Cardiac muscle cell (in vitro differentiated cells and primary cell): Measurements from ENCODE around the gene MED6. TPM values are rescaled to one million over a fixed set of nuclear protein-coding genes. Genes with fewer than 3 reads are reported as not detected.

ENCODE experiments used
- DNase-seq, 2 donors: peaks; one replicate each; pipeline versions ENCODE4 v3.0.0 to v3.0.0-alpha.2; 2010 to 2017; ENCODE audit warnings: low read depth in 1 of 2, low spot score in 1 of 2
- H3K27ac ChIP-seq: fragments of 200-600 bp; sonication (generic); 2 replicates; pipeline ENCODE4 v1.5.1; 2016
- H3K27me3 ChIP-seq: fragments of 200-600 bp; sonication (generic); 2 replicates; pipeline ENCODE4 v1.6.0; 2016; ENCODE audit warnings: control low read depth
- H3K36me3 ChIP-seq: fragments of 200-600 bp; sonication (generic); 2 replicates; pipeline ENCODE4 v1.5.1; 2016; ENCODE audit warnings: control low read depth
- H3K4me1 ChIP-seq: fragments of 200-600 bp; sonication (generic); 2 replicates; pipeline ENCODE4 v1.8.1; 2017; ENCODE audit warnings: low read depth, mild to moderate bottlenecking, mixed run types
- H3K4me3 ChIP-seq: fragments of 200-600 bp; sonication (generic); 2 replicates; pipeline ENCODE4 v1.5.1; 2016; ENCODE audit warnings: mild to moderate bottlenecking
- H3K9me3 ChIP-seq: fragments of 200-600 bp; sonication (generic); 2 replicates; pipeline ENCODE4 v1.5.1; 2017; ENCODE audit warnings: low read depth, mild to moderate bottlenecking, control low read depth
- CTCF ChIP-seq: IDR thresholded peaks from 2 replicates; pipeline ENCODE4 v1.5.1; 2012; ENCODE audit warnings: low read depth, mild to moderate bottlenecking, low read length
- polyA plus RNA-seq: library from polyadenylated mRNA; unstranded; fragments of >200 nt; fragmentation: Nextera tagmentation; extraction: Ambion mirVana; gene quantifications from 2 replicates; pipeline ENCODE4 v1.2.1, GENCODE V29; 2016
- total RNA-seq: library from RNA; depleted of rRNA; stranded (reverse); fragments of >200 nt; gene quantifications from 2 replicates; pipeline ENCODE4 v1.2.3, GENCODE V29; 2016

The MED6 gene
- total and polyA plus RNA-seq, 2 experiments from 2014 or later = 26.5 to 42.8 TPM

DNA sequence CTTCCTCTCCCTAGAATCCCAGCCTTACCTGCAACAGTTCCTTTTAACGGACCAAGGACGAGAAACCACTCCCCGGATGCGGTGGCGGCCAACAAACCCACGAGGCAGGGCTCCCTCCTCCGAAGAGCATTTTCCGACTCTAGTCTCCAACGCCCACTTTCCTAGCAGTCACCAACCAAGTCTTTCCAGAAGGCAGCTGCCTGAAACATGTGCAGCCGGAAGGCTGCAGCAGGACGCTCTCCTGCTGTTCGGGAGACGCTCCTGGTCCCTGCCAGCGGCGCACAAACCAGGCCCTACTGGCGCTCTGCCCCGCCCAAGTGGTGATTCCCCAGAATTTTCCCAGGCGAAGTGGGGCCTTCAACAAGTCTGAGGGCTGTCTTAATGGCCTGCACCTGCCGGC is 44.6 kb downstream of the MED6 start:
- Histone ChIP-seq H3K4me3 (no peak overlapping the region), H3K9me3 (no peaks in the 10 kb centered on the region), H3K27ac (no peak overlapping the region), H3K4me1 (no peaks in the 10 kb centered on the region), H3K27me3 (no peaks in the 10 kb centered on the region), H3K36me3 (no peaks in the 10 kb centered on the region)
- TF ChIP-seq CTCF = no peak
- peak; percentile 1 to 56 for DNase-seq

- no peaks in the 10 kb centered on the region for H3K36me3 ChIP-seq
- peaks cover 4% of the 10 kb centered on the region for H3K9me3 ChIP-seq
- DNase-seq = no peak
- H3K4me3 ChIP-seq = no peak overlapping the region
- TF ChIP-seq CTCF = no peak
- no peaks in the 10 kb centered on the region for H3K4me1 ChIP-seq
- no peak overlapping the region for H3K27ac ChIP-seq
- H3K27me3 ChIP-seq = no peaks in the 10 kb centered on the region
These were observed 62.4 kb downstream of the MED6 start for GRCh38 chr14:70538087-70538486.

GRCh38 chr14:70536830-70537229 is 63.6 kb downstream of the MED6 start:
- no peak for DNase-seq
- no peak overlapping the region for H3K27ac ChIP-seq
- no peaks in the 10 kb centered on the region for H3K36me3 ChIP-seq
- H3K27me3 ChIP-seq = no peaks in the 10 kb centered on the region
- peaks cover 4% of the 10 kb centered on the region for H3K9me3 ChIP-seq
- H3K4me3 ChIP-seq = no peak overlapping the region
- H3K4me1 ChIP-seq = no peaks in the 10 kb centered on the region
- no peak for TF ChIP-seq CTCF

DNA sequence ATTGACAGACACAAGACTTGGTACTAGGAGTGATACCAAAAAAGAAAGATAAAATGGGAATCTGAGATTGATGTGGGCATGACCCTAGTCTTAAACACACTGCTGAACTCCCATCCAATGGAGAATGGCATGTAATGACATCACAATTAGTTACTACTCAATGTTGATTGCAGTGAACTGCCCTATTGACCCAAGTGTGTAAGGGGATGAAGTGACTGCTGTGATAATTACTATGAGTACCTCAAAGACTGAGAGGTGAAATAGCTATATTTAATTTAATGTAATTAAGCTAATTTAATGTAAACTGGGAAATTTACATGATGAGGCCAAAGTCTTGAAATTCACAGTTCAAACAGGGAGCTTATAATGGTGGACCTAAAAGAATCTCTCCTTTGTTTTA is 65.6 kb downstream of the MED6 start, which contains the start of gene ADAM20:
TSS of gene ADAM20 (minus strand) at position 101 of the 400 bp plus-strand sequence. CDS start 10,247 bp downstream, outside the sequence.
- H3K36me3 ChIP-seq = no peaks in the 10 kb centered on the region

More for the DNA sequence above, 65.6 kb downstream of the MED6 start, which contains the start of gene ADAM20:
- Histone ChIP-seq H3K9me3 (peaks cover 4% of the 10 kb centered on the region), H3K4me3 (no peak within 1 kb of the TSS), H3K27me3 (no peaks in the 10 kb centered on the region), H3K4me1 (no peaks in the 10 kb centered on the region), H3K27ac (no peak within 1 kb of the TSS)
- no peak for DNase-seq
- TF ChIP-seq CTCF = no peak

Other genes starting within 250 kb of the MED6 start
- gene COX16, start 241.0 kb downstream of the MED6 start, total RNA-seq = 27.3 and 30.4 TPM in 2 replicates
- 77.3 and 101 TPM in 2 replicates for gene COX16, start 241.0 kb downstream of the MED6 start, polyA plus RNA-seq
- 19.2 and 20.0 TPM in 2 replicates for gene SYNJ2BP, start 183.6 kb downstream of the MED6 start, total RNA-seq
- gene SYNJ2BP, start 183.6 kb downstream of the MED6 start, polyA plus RNA-seq = 39.3 and 46.8 TPM in 2 replicates
- 0.07 TPM in 1 of 2 replicates, not detected in the other for gene ADAM21, start 148.5 kb downstream of the MED6 start, total RNA-seq
- not detected in 2 replicates for gene ADAM21, start 148.5 kb downstream of the MED6 start, polyA plus RNA-seq
- gene ADAM20, start 65.7 kb downstream of the MED6 start, total RNA-seq = 0.04 and 0.74 TPM in 2 replicates
- not detected in 2 replicates for gene ADAM20, start 65.7 kb downstream of the MED6 start, polyA plus RNA-seq
- gene TTC9, start 41.3 kb upstream of the MED6 start, total RNA-seq = 1.3 and 2.0 TPM in 2 replicates
- 1.1 and 1.3 TPM in 2 replicates for gene TTC9, start 41.3 kb upstream of the MED6 start, polyA plus RNA-seq
- 7.4 and 10.9 TPM in 2 replicates for gene MAP3K9, start 208.9 kb upstream of the MED6 start, total RNA-seq
- gene MAP3K9, start 208.9 kb upstream of the MED6 start, polyA plus RNA-seq = 3.3 and 5.4 TPM in 2 replicates